Fibroblast of peridontal ligament (primary cell): ENCODE measurements around the gene ZNF33A.
A peak's percentile ranks its signal among the peaks of the same experiment; 100 is the strongest.
"Not testable (repeated sequence)": the region's sequence is repeated elsewhere in the genome, so short reads cannot be mapped to it uniquely, and the experiment has no call there.

ENCODE experiments used
- DNase-seq: peaks from one replicate; pipeline ENCODE4 v3.0.0-alpha.2; 2010; ENCODE audit errors: extremely low read depth

Gene ZNF33A

GRCh38 chr10:38010119-38010903 lies at the start of gene ZNF33A:
Gene ZNF33A, plus strand, starts transcription at chr10:38010675. Its CDS starts 1,667 bp downstream, at chr10:38012342.
- peak; percentile 89 for DNase-seq

DNA sequence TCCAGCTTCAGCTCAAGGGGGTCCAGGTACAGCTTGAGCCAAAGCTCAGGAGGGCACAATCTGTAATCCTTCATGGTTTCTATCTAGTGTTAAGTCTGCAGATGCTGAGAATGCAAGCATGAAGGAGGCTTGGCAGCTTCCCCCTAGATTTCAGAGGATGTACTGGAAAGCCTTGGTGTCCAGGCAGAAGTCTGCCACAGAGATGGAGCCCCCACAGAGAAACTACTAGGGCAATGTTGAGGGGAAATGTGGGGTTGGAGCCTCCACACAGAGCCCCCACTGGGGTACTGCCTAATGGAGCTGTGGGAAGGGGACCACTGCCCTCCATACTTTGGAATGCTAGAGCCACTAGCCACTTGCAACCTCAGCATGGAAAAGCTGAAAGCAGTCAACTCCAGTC lies 45.5 kb upstream of the ZNF33A start:
- DNase-seq, result no peak

- no peak for DNase-seq
Measured at GRCh38 chr10:37972396-37972795, 38.1 kb upstream of the ZNF33A start.

DNA sequence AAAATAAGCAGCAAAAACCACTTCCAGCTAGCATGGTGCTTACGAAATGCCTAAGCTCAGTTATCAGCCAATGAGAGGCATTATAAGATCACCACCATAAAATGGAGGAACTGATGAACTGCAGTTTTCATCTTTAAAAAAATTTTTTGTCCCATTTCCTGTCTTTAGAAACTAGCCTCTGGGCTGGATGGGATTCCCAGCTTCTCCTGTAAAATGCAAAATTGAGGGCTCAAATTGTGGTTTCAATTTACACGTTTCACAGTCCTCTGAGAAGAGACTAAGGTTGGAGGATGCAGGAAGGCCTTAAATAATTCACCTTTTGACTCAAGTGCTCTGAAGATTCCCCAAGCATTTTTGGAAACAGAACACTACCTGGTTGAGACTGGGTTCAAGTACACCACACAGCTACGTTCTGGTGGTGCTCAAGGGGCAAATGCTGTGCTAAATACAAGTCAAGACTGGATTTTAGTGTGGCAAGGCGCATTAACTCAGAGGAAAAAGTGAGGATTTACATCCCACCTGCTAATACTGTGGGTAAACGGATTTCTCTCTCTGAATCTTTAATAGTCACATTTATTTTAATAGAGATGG lies 35.0 kb upstream of the ZNF33A start:
- peak; percentile 47 for DNase-seq

- peak; percentile 99 for DNase-seq
Measured at GRCh38 chr10:37976091-37976879, 34.2 kb upstream of the ZNF33A start, which contains the start of gene ZNF25. Gene ZNF25, minus strand, starts transcription at chr10:37976647. Its CDS starts 4,925 bp downstream, at chr10:37971722.

DNA sequence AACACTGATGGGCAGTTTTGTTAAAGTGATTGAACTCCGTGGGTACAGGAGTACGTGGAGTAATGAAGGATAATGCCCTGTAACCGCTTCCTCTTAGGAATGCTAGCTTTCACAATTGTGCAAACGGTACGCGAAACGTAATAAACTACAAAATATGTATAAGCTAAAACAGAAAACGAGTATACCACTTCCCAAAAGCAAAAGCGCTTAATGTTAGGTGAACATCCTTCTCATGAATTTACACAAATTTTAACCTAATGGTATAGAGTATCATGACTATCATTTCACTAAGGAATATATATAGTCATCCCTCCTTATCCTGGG lies 33.6 kb upstream of the ZNF33A start:
- no peak for DNase-seq

DNA sequence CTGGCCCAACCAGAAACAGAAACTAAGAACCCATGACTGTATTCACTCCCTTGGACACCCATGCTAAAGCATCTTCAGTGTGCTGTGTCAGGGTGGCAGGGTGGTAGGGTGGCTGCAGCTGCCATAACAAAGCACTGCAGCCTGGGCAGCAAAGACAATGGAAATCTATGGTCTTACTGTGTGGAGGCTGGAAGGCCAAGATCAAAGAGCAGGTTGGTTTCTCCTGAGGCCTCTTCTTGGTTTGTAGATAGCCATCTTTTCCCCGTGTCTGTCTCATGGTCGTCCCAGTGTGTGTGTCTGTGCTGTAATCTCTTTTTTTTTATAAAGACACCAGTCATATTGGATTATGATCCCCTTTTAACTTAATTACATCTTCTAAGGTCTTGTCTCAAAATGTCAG lies 18.8 kb upstream of the ZNF33A start:
- DNase-seq, result no peak

GRCh38 chr10:37992083-37992482 lies 18.4 kb upstream of the ZNF33A start:
- DNase-seq, result no peak

GRCh38 chr10:37998920-37999319 lies 11.6 kb upstream of the ZNF33A start:
- DNase-seq, result not testable (repeated sequence)

DNA sequence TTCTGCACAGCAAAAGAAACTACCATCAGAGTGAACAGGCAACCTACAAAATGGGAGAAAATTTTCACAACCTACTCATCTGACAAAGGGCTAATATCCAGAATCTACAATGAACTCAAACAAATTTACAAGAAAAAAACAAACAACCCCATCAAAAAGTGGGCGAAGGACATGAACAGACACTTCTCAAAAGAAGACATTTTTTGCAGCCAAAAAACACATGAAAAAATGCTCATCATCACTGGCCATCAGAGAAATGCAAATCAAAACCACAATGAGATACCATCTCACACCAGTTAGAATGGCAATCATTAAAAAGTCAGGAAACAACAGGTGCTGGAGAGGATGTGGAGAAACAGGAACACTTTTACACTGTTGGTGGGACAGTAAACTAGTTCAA lies 10.0 kb upstream of the ZNF33A start:
- DNase-seq, result not testable (repeated sequence)

- DNase-seq, result no peak
Measured at GRCh38 chr10:38003026-38003425, 7.4 kb upstream of the ZNF33A start.

- DNase-seq, result no peak
Measured at GRCh38 chr10:38003588-38003987, 6.9 kb upstream of the ZNF33A start.

- DNase-seq, result no peak
Measured at GRCh38 chr10:38007551-38007950, 2.9 kb upstream of the ZNF33A start.

DNA sequence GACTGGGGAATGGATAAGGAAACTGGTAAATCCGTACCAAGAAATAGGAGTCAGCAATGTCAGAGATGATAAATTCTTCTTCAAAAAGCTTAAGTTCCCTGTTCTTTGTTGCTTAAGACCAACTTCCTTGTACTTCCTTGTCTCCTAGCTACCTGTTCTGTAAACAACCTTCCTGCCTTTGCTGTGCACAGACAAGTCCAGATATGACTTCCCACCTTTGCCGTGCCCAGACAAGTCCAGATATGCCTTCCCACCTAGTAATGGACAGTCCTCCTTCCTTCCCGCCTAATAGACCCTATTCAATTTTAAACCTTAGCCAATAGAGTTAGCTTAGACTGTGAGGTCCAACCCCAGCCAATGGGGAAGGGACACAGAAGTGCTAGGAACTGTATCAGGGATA lies 2.5 kb upstream of the ZNF33A start:
- DNase-seq, result no peak

GRCh38 chr10:38016354-38016753 lies 5.9 kb downstream of the ZNF33A start:
- DNase-seq, result no peak

DNA sequence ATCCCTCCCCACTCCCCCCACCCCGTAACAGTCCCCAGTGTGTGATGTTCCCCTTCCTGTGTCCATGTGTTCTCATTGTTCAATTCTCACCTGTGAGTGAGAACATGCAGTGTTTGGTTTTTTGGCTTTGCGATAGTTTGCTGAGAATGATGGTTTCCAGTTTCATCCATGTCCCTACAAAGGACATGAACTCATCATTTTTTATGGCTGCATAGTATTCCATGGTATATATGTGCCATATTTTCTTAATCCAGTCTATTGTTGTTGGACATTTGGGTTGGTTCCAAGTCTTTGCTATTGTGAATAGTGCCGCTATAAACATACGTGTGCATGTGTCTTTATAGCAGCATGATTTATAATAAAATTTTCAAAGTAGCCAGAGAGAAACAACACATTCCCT lies 8.6 kb downstream of the ZNF33A start:
- not testable (repeated sequence) for DNase-seq

DNA sequence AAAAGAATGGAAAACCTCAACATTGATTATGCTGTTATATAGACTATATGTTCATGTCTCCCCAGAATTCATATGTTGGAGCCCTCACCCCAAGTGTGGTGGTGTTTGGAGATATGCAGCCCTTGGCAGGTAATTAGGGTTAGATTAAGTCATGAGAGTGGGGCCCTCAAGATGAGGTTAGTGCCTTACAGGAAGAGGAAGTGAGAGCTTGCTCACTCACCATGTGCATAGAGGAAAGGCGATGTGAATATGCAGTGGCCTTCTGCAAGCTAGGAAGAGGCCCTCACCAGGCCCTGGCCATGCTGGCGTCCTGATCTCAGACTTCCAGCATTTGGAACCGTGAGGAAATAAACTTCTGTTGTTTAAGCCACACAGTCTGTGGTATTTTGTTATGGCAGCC lies 14.8 kb downstream of the ZNF33A start:
- DNase-seq, result no peak

DNA sequence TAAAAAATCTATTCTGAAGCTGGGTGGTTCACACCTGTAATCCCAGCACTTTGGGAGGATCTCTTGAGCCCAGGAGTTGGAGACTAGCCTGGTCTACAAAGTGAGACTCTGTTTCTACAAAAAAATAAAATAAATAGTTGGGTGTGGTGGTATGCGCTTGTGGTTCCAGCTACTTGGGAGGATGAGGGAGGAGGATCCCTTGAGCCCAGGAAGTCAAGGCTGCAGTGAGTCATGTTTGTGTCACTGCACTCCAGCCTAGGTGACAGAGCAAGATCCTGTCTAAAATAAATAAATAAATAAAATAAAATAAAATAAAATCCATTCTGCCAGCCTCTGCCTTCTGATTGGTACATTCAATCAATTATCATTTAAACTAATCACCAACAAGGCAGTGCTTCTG lies 17.5 kb downstream of the ZNF33A start:
- no peak for DNase-seq

- DNase-seq, result peak; percentile 16
Measured at GRCh38 chr10:38032886-38033285, 22.4 kb downstream of the ZNF33A start.

- DNase-seq, result peak; percentile 24
Measured at GRCh38 chr10:38038107-38038931, 27.8 kb downstream of the ZNF33A start.

DNA sequence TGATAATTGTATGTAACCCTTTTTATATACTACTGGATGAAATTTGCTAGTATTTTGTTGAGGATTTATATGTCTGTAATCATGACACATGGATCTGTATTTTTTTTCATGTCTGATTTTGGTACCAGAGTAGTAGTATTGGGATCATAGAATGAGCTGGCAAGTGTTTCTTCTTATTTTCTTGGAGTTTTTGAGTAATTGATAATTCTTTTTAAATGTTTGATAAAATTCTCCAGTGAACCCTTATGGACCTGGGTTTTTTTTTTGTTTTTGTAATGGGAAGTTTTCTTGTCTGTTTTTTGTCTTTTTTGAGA lies 28.4 kb downstream of the ZNF33A start:
- no peak for DNase-seq

DNA sequence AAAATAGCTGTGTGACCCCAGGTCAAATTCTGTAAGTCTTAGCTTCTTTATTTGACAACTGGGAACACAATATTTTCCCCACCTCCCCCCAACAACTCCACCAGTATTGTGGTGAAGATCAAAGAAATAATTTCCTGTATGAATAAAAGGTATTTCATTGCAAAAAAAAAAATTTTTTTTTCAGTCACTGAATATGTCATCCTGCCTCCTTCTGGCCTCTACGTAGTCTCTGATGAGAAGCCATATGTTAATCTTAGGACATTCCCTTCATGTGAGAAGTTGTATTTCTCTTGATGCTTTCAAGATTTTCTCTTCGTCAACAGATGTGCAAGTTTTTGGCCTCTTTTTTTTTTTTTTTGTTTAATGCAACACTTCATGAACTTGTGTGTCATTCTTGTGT lies 33.0 kb downstream of the ZNF33A start:
- no peak for DNase-seq
